GM13977 (cell line): Measurements from ENCODE around the gene FARS2.

ENCODE experiments used
- DNase-seq: peaks from one replicate; pipeline ENCODE4 v3.0.0; 2012; ENCODE audit warnings: low spot score
- in situ Hi-C: fragments of 300-500 bp; cut with MboI; formaldehyde crosslinking; loops from one replicate; pipeline ENCODE4 v1.12.0; 2022; ENCODE audit warnings: low sequenced_read_pairs, low pct_unique_long_range_greater_than_20kb, mixed read lengths, inconsistent platforms; ENCODE audit not compliant: unreplicated experiment
- TF ChIP-seq, protein P1 (sequence below): IDR thresholded peaks from 2 replicates; pipeline ENCODE4 v1.5.1; 2012; ENCODE audit warnings: mild to moderate bottlenecking, control low read depth; ENCODE audit not compliant: insufficient read depth; ENCODE audit errors: extremely low read depth, missing control alignments

The FARS2 gene

DNA sequence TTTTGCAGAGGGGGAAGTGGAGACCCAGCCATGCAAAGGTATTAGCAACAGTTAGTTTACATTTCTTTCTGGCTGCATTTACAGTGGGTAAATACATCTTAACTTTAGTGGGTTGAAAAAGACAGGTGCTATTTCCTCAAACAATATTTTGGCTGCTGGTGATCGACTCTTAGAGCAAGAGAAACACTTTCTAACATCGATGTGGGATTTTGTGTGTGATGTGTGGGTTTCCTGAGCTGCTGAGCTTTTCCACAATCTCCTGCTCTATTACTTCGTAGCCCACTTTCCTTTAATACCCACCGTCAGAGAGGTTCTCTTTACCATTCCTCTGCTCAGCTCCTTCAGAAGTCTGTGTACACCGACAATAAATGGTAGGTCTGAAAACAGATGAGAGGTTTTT, 406.4 kb downstream of the FARS2 start:
- no peak for DNase-seq
- in situ Hi-C loops, result no loop called here

DNA sequence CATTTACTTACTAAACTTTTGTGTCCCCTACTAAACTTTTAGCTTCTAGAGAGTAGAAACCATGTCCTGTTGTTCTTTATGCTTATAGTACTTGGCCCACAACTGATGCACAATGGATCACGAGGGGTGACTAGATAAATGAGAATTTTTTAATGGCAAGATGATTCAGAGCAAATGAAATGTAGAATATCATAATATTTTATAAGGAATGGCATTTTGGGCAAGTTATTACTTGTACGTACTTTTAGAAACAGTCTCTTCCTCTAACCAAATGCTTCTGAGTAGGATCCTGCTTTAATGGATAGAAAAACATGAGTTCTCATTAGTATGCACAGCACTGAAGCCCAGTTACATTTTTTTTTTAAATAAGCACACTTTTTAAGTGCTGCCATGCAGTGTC, 409.1 kb downstream of the FARS2 start:
- TF ChIP-seq, protein P1, sequence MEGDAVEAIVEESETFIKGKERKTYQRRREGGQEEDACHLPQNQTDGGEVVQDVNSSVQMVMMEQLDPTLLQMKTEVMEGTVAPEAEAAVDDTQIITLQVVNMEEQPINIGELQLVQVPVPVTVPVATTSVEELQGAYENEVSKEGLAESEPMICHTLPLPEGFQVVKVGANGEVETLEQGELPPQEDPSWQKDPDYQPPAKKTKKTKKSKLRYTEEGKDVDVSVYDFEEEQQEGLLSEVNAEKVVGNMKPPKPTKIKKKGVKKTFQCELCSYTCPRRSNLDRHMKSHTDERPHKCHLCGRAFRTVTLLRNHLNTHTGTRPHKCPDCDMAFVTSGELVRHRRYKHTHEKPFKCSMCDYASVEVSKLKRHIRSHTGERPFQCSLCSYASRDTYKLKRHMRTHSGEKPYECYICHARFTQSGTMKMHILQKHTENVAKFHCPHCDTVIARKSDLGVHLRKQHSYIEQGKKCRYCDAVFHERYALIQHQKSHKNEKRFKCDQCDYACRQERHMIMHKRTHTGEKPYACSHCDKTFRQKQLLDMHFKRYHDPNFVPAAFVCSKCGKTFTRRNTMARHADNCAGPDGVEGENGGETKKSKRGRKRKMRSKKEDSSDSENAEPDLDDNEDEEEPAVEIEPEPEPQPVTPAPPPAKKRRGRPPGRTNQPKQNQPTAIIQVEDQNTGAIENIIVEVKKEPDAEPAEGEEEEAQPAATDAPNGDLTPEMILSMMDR, result no peak
- in situ Hi-C loops, result no loop called here
- DNase-seq, result no peak

More for the DNA sequence above, 406.4 kb downstream of the FARS2 start:
- TF ChIP-seq, protein P1, result no peak

DNA sequence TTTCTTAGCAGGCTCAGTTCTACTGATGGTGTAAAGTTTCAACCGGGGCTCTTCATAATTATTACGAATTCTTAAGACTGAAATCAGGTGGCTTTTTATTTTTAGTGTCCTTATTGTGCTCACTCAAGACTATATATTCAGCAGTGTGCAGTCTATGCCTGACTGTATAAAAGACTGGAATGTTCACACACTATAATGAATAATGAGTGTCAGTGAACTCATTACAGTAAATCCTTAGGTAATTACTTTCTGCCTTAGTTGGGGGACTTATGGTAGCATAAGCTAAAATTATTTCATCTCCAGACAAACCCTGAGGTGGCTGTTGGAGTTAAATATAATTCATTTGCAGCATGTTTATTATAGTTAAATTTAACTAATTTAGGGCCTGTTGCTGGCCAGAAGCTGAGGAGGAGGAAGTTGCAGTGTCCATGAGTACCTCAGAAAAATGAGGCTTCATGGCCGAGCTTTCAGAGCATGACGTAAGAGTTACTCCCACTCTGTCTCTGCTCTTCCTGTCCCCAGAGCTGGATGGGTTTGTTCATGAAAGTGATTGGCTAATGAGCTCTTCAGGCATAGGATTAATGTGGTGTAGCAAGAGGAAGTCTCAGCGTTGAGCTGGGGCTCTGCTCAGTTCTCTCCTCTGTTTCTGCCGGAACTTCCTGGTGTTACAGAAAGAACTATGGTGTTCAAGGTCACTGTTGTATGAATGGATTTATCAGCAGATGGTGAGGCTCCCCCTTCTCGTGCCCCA, 409.7 kb downstream of the FARS2 start:
- peak; percentile 49 for DNase-seq
- TF ChIP-seq, protein P1, result no peak
- in situ Hi-C loops, result no loop called here

DNA sequence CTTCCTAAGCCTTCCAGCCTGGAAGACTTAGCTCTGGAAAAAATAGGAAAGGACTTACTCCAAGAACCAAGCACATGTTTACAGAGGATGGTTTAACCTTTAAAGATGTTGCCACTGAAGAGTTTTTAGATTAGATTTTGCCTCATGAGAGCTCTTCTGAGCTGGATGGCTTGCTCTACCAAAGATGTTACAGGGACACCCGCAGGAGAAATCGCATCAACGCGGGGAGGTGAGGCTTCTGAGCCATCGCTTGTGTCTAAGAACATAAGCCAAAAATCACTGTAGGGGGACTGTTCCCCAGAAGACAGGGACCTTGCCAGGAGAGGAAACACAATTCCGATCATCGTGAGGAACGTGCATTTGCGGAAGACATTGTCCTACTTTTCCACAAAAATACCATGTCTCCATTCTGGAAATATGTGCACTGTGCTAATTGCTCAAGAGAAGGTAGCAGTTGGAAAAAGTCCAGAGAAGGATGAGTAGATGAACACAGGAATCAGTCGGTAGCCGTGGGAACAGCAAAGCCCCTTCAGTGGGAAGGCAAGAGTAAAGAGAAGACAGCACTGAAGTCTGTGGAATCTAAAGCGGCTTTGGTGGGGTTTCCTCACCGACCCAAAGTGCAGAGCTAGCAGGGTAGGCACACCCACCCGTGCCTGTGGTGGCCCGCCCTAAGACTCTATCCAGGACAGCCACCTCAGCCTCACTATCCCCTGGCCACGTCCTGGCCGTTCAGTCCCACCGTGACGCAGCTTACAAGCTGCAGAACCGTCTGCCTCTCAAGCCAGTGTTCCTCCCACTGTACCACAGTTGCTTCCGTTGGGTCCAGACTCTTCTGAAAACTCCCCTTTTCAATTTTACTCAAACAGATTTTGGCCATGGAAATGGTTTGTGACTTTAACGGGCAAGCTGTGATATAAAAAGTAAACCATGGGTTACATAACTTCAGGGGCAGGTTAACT, 410.6 kb downstream of the FARS2 start:
- TF ChIP-seq, protein P1, result no peak
- DNase-seq, result peak; percentile 21
- in situ Hi-C loops, result no loop called here

DNA sequence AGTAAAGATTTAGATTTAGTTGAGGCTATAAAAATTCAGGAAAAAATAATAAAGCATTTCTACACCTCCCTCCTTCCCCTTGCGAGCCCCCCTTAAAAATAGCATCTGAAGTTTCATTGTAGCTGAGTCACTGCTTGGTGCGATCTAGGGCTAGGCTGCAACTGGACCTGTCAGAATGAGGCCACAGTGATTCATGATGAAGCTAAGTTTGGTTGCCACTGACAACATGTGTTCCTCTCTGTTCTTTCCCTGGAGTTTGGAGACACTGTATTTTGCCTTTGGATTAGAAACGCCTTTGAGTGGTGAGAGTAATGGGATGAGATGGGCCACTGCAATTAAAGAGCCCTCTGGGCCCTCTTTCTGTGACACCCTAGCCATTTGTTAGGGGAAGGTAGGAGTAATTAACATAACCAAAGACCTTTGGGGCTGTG, 411.3 kb downstream of the FARS2 start:
- TF ChIP-seq, protein P1, result no peak
- no peak for DNase-seq
- in situ Hi-C loops, result no loop called here

DNA sequence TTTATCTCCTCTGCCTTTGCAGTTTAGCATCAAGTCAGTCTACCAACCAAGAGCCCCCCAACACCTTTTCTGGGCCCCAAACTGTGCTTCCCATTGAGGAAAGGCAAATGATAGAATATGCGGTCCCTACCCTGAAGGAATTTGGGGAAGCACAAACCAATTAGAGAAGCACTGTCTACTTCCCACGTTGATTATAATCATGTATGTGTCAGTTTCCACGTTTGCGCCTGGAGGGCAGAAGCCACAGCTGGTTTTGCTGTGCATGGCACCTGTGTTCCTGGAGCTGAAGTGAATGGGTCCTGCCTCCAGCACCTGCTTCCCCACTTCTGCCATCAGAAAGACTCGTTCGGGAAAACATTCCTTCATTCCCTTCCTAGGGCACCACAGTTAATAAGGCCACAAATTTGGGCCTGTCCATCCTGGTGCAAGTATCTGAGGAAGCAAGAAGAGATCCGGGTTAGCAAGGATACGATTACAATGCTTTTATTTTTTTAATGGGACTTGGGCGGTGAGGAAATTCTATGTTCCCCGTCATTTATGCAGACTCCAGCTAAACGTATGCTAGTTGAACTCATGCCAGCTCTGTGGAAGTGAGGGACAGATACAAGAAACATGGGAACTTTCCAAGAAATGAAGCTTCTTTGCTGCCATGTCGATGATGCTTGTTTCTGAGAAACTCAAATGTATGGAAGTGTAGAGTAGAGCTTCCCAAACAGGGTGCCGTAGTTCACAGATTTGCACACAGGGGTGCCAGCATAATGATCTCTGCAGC, 411.9 kb downstream of the FARS2 start:
- TF ChIP-seq, protein P1, result no peak
- in situ Hi-C loops, result no loop called here
- DNase-seq, result no peak
